AG09309 (cell line): ENCODE data around the gene HUWE1.

ENCODE experiments used
- DNase-seq: peaks from one replicate; pipeline ENCODE4 v3.0.0-alpha.2; 2010; ENCODE audit warnings: low read depth
- H3K4me3 ChIP-seq: 2 replicates; pipeline ENCODE4 v1.5.1; 2011; ENCODE audit warnings: mild to moderate bottlenecking, low read depth, low read length, moderate library complexity; ENCODE audit not compliant: control insufficient read depth
- TF ChIP-seq, protein P1 (sequence below): IDR thresholded peaks from 2 replicates; pipeline ENCODE4 v1.5.1; 2011; ENCODE audit warnings: mild to moderate bottlenecking, low read depth, low read length, inconsistent platforms; ENCODE audit not compliant: insufficient read depth, control insufficient read depth; ENCODE audit errors: missing control alignments

The HUWE1 gene

DNA sequence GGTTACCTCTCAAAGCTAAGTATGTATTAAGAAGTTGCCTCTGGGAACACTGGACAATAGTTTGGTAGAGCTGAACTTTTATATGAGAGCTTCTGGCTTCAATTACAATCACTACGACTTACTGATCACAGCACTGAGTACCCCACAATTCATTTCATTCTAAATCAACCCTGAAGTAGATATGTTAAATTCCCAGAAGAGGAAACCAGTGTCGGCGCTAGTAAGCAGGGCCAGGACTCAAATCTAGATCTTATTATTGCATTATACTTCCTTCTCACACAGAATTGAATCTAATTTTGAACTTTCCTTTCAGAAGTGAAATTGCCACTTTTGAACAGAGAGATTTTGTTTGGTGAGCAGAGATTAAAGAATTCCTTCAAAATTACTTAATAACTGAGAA, 41.8 kb downstream of the HUWE1 start:
- TF ChIP-seq, protein P1, sequence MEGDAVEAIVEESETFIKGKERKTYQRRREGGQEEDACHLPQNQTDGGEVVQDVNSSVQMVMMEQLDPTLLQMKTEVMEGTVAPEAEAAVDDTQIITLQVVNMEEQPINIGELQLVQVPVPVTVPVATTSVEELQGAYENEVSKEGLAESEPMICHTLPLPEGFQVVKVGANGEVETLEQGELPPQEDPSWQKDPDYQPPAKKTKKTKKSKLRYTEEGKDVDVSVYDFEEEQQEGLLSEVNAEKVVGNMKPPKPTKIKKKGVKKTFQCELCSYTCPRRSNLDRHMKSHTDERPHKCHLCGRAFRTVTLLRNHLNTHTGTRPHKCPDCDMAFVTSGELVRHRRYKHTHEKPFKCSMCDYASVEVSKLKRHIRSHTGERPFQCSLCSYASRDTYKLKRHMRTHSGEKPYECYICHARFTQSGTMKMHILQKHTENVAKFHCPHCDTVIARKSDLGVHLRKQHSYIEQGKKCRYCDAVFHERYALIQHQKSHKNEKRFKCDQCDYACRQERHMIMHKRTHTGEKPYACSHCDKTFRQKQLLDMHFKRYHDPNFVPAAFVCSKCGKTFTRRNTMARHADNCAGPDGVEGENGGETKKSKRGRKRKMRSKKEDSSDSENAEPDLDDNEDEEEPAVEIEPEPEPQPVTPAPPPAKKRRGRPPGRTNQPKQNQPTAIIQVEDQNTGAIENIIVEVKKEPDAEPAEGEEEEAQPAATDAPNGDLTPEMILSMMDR: no peak
- no peak overlapping the region for H3K4me3 ChIP-seq
- no peak for DNase-seq

- TF ChIP-seq, protein P1: no peak
- DNase-seq: no peak
- no peak overlapping the region for H3K4me3 ChIP-seq
Observed at GRCh38 chrX:53642337-53642736, 44.2 kb downstream of the HUWE1 start.

DNA sequence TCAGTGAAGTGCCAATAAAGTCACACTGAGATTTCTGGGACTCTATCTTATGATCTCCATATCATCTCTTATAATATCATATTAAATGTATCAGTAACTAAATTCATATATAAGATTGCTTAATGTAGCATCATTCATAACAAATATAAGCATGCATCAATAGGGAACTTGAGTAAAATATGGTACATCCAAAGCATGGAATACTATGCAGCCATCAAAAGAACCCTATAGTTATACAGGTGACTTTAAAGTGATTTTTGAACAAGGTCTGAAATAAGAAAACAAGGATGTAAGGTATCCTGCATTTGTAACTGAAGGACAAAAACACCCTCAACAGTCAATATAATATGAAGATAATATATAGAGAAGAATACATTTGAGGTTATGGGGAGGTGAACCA, 47.3 kb downstream of the HUWE1 start:
- TF ChIP-seq, protein P1: no peak
- no peak overlapping the region for H3K4me3 ChIP-seq
- no peak for DNase-seq

GRCh38 chrX:53637479-53637878, 49.0 kb downstream of the HUWE1 start:
- no peak overlapping the region for H3K4me3 ChIP-seq
- no peak for DNase-seq
- TF ChIP-seq, protein P1: no peak

DNA sequence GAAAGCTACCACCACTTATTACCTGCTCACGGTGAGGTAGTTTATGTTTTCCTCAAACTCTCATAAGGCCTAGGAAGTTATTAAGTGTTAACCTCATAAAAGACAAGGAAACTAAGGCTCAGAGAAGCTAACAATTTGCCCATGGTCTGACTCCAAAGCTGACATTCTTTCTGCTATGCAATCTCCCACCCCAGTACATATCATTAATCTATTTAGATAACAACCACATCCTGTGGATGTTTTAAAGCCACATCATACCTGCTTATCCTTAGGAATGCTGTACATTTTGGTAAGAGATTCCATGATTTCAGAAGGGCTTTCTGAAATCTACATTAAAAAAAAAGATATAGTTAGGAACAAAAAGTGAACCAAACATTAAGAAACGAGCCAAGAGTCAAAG, 55.4 kb downstream of the HUWE1 start:
- no peak overlapping the region for H3K4me3 ChIP-seq
- TF ChIP-seq, protein P1: no peak
- DNase-seq: no peak

DNA sequence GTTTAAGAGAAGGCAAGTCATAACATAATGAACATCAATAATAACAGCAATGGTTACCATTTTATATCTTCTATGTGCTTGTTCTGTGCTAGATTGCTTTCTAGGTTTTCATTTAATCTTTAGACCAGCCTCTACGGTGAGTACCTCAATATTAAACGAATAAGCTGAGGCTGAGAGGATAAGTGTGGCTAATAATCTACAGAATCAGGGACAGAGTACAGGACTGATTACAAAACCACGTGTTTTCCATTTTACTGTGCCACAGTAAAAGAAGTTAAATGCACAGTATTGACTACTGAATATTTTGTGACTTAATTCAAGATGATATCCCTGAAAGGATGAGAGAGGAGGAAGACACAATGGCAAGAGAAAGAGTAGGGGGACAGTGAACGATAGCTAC, 56.3 kb downstream of the HUWE1 start:
- TF ChIP-seq, protein P1: no peak
- no peak for DNase-seq

DNA sequence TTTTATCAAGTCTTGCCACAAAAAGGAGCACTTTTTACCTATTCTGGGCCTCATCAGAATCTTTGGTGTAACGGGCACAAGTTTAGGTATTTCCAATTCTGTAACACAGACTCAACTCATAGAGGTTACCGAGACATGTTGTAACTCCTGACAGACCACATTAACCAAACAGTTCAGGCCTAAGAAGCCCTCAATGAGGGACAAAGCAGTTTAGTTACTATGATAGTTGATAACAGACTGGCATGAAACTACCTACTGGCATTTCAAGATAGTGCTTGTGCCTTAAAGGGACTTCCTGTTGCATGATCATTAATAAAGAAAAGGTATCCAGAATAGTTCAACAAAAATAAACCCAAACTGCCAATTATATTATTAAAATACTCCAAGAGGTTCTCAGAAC, 64.1 kb downstream of the HUWE1 start:
- TF ChIP-seq, protein P1: no peak
- DNase-seq: no peak
- no peak overlapping the region for H3K4me3 ChIP-seq

More for the DNA sequence above, 56.3 kb downstream of the HUWE1 start:
- no peak overlapping the region for H3K4me3 ChIP-seq
